Prostate gland (tissue), 2 donors: ENCODE data around the gene KIFC3.

Experiments used
- POLR2A ChIP-seq: fragments of 450-650 bp; IDR thresholded peaks from one replicate; pipeline ENCODE4 v1.6.1; 2016; ENCODE audit warnings: antibody characterized with exemption, mild to moderate bottlenecking
- POLR2AphosphoS5 ChIP-seq: sonication (generic); formaldehyde crosslinking; IDR thresholded peaks from one replicate; pipeline ENCODE4 v1.6.1; 2017; ENCODE audit warnings: antibody characterized with exemption
- TF ChIP-seq, protein P1 (sequence below), 4 experiments: fragments of 200-600 bp in 2 of 4; fragments of 450-650 bp in 2 of 4; sonication (generic) in 2 of 4; IDR thresholded peaks; 1 replicate in 3 of 4; 2 replicates in 1 of 4; pipeline ENCODE4 v1.5.1; 2016 to 2019; ENCODE audit warnings: antibody characterized with exemption in 4 of 4, mild to moderate bottlenecking in 2 of 4, moderate library complexity in 2 of 4

- TF ChIP-seq, protein P1, sequence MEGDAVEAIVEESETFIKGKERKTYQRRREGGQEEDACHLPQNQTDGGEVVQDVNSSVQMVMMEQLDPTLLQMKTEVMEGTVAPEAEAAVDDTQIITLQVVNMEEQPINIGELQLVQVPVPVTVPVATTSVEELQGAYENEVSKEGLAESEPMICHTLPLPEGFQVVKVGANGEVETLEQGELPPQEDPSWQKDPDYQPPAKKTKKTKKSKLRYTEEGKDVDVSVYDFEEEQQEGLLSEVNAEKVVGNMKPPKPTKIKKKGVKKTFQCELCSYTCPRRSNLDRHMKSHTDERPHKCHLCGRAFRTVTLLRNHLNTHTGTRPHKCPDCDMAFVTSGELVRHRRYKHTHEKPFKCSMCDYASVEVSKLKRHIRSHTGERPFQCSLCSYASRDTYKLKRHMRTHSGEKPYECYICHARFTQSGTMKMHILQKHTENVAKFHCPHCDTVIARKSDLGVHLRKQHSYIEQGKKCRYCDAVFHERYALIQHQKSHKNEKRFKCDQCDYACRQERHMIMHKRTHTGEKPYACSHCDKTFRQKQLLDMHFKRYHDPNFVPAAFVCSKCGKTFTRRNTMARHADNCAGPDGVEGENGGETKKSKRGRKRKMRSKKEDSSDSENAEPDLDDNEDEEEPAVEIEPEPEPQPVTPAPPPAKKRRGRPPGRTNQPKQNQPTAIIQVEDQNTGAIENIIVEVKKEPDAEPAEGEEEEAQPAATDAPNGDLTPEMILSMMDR (IDR thresholded peaks at IDR 0.05): no peak
- TF ChIP-seq POLR2A: no peak
- no peak for TF ChIP-seq POLR2AphosphoS5
Measured at GRCh38 chr16:57801098-57801808, 1.0 kb downstream of the KIFC3 start.
